GM21526 (cell line): Measurements from ENCODE around the gene TAF1.
"Not testable (repeated sequence)": the region's sequence is repeated elsewhere in the genome, so short reads cannot be mapped to it uniquely, and the experiment has no call there.

Experiments
- ATAC-seq: cut with Tn5 transposase; IDR thresholded peaks from one replicate; pipeline ENCODE4 v1.9.1; 2021; ENCODE audit warnings: moderate library complexity; ENCODE audit not compliant: unreplicated experiment, low FRiP score

TAF1 gene

DNA sequence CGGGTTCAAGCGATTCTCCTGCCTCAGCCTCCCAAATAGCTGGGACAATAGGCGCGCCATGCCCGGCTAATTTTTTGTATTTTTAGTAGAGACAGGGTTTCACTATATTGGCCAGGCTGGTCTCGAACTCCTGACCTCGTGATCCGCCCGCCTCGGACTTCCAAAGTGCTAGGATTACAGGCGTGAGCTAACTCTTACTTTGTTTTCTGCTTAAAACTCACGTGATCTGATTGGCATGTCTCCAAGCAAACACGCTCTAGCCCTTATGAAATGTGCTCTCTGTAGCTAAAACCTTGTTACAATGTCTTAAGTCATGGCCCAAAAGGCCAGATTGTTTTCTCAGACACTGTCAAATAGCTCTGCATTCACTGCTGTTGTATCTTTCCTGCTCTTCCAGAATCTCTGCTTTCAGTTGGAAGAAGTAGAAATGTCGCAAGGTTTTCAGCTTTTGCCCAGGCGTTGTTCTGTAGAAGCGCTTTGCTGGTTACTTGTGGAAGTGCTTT, 127.0 kb downstream of the TAF1 start:
- no peak for ATAC-seq

- ATAC-seq: not testable (repeated sequence)
Observed at GRCh38 chrX:71495979-71496378, 129.8 kb downstream of the TAF1 start.

DNA sequence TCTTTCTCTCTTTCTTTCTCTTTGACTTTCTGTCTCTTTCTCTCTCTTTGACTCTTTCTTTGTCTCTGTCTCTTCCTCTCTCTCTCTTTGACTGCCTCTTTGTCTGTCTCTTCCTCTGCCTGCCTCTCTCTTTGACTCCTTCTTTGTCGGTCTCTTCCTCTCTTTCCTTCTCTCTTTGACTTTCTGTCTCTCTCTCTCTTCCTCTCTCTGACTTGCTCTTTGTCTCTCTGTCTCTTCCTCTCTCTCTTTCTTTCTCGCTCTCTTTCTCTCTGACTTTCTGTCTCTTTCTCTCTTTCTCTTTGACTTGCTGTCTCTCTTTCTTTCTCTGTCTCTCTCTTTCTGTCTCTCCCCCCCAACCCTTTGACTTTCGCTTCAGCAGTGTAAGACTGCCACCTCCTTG, 130.3 kb downstream of the TAF1 start:
- ATAC-seq: no peak

DNA sequence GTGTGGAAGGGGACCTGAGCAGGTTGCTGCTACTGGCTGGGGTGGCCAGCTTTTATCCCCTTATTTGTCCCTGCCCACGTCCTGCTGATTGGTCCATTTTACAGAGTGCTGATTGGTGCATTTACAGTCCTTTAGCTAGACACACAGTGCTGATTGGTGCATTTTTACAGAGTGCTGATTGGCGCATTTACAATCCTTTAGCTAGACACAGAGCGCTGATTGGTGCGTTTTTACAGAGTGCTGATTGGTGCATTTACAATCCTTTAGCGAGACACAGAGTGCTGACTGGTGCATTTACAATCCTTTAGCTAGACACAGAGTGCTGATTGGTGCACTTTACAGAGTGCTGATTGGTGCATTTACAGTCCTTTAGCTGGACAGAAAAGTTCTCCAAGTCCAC, 135.9 kb downstream of the TAF1 start:
- not testable (repeated sequence) for ATAC-seq

GRCh38 chrX:71504346-71504745, 138.2 kb downstream of the TAF1 start:
- ATAC-seq: no peak

- ATAC-seq: no peak
Observed at GRCh38 chrX:71509289-71509688, 143.1 kb downstream of the TAF1 start.

GRCh38 chrX:71510161-71510560, 144.0 kb downstream of the TAF1 start:
- ATAC-seq: no peak

- ATAC-seq: not testable (repeated sequence)
Observed at GRCh38 chrX:71513731-71514130, 147.6 kb downstream of the TAF1 start.

DNA sequence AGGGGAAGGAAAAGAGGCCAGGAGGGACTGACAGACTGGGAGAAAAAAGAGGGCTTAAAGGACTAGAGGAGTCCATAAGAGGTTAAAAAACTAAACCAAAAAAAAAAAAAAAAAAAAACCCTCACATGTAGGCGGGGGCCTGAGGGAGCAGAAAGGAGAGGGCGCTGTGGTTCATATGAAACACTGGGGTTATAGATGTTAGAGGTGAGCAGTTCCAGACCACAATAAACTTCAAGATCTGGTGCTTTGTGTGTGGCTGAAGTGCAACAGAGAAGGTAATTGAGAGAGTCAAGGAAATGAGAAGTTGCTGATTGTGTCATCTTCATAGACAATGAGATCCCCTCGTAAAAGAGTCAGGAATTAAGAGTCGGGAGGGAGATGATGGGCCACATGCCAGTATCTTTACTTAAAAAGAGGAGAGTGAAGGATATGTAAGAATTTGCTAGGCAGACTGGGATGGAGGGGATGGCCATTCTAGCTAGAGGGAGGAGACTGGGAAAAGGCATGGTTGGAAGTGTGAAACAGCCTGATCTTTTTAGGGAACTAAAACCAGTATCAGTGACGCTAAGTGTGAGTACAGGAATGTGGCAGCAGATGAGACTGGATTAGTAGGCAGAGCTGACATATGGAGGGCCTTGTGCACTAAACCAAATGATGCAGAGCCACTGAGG, 148.3 kb downstream of the TAF1 start:
- peak; percentile 79 for ATAC-seq

GRCh38 chrX:71515038-71515396, 148.9 kb downstream of the TAF1 start:
- no peak for ATAC-seq
